Esophagus muscularis mucosa (tissue), 3 donors: ENCODE data around the gene NELFB.

ENCODE experiments used
- EP300 ChIP-seq: sonication (generic); formaldehyde crosslinking; IDR thresholded peaks from one replicate; pipeline ENCODE4 v1.6.1; 2017; ENCODE audit warnings: antibody characterized with exemption
- TF ChIP-seq, protein P1 (sequence below), 3 experiments: fragments of 200-600 bp in 2 of 3; fragments of 450-650 bp in 1 of 3; sonication (generic) in 2 of 3; IDR thresholded peaks; one replicate each; pipeline ENCODE4 v1.5.1; 2017 to 2019; ENCODE audit warnings: antibody characterized with exemption in 3 of 3, mild to moderate bottlenecking in 2 of 3, moderate library complexity in 1 of 3

DNA sequence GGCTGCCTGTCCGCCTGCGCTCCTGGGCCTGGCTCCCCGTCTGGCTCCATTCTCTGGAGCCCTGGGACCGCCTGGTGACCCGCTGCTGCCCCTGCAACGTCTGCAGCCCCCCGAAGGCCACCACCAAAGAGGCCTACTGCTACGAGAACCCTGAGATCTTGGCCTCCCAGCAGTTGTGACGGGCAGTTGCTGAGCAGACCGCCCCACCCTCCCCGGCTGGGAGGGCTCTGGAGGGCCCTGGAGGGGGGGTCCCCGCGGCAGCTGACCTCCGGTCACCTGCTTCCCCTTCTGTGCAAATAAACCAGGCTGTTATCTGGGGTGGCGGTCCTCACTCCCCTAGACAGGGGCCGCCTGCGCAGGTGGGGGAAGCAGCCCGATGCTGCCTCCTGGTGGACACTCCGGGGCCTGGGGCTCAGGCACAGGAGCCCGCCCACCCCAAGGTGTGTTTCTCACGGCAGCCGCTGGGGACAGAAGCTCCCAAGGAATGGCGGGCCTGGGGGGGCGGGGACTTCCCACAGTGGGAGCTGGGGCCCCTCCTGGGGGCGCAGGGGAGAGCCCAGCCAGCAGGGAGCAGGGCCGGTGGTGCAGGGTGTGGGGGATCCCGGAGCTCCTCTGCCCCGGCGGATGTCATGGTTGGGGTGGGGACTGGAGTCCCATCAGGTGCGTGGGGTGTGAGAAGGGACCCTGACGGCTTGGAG is 18.7 kb upstream of the NELFB start:
- TF ChIP-seq, protein P1, sequence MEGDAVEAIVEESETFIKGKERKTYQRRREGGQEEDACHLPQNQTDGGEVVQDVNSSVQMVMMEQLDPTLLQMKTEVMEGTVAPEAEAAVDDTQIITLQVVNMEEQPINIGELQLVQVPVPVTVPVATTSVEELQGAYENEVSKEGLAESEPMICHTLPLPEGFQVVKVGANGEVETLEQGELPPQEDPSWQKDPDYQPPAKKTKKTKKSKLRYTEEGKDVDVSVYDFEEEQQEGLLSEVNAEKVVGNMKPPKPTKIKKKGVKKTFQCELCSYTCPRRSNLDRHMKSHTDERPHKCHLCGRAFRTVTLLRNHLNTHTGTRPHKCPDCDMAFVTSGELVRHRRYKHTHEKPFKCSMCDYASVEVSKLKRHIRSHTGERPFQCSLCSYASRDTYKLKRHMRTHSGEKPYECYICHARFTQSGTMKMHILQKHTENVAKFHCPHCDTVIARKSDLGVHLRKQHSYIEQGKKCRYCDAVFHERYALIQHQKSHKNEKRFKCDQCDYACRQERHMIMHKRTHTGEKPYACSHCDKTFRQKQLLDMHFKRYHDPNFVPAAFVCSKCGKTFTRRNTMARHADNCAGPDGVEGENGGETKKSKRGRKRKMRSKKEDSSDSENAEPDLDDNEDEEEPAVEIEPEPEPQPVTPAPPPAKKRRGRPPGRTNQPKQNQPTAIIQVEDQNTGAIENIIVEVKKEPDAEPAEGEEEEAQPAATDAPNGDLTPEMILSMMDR (IDR thresholded peaks at IDR 0.05): peak in 2 of 3 experiments; percentile 97 to 99
- no peak for TF ChIP-seq EP300
